ENCODE results near the gene LGALS4.
"Not testable (repeated sequence)": the region's sequence is repeated elsewhere in the genome, so short reads cannot be mapped to it uniquely, and the experiment has no call there.

Gene LGALS4

DNA sequence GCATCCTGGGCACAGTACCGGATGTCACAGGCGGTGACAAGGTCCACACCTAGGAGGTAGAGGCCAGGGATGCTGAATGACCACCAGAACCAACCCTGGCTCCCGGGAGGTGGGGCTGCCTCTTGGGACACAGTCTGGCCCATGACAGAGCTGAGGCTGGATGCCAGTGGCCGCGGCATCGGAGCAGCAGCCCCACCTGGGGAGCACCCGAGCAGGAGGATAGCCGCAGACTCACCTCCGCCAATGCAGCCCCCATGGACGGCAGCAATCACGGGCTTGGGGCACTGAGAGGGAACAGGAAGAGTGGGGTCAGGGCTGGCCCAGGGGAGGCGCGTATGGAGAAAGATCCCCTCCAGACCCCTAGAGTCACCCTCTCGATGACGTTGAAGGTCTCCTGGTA lies 4.3 kb upstream of the LGALS4 start:
- no peak for DNase-seq

DNA sequence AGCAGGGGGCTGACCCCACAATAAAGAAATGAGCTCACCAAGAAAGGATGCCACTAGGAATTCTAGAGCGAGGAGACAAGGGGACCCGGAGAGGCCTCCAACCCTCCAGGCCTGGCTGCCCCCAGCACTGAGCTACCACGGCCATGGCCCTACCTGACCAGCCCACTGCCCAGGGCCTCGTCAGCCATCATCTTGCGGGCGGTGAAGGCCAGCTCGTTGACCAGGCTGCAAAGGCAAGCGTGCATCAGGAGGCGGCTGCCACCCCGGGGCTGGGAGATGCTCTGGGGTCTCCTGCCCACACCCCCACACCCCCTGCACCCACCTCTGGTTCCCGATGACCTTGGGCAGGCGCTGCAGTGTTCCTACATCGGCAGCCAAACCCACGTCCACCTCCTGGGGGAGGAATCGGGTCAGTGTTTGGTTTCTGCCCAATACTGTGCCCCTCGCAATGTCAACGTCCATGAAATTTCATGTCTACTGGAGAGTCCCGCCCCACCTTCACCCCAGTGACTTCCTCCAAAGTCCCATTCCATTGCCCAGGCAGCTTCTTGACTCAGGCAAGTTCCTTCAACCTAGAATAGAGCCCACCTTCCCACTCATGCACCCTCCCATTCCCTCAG lies 3.5 kb upstream of the LGALS4 start:
- no peak for DNase-seq

DNA sequence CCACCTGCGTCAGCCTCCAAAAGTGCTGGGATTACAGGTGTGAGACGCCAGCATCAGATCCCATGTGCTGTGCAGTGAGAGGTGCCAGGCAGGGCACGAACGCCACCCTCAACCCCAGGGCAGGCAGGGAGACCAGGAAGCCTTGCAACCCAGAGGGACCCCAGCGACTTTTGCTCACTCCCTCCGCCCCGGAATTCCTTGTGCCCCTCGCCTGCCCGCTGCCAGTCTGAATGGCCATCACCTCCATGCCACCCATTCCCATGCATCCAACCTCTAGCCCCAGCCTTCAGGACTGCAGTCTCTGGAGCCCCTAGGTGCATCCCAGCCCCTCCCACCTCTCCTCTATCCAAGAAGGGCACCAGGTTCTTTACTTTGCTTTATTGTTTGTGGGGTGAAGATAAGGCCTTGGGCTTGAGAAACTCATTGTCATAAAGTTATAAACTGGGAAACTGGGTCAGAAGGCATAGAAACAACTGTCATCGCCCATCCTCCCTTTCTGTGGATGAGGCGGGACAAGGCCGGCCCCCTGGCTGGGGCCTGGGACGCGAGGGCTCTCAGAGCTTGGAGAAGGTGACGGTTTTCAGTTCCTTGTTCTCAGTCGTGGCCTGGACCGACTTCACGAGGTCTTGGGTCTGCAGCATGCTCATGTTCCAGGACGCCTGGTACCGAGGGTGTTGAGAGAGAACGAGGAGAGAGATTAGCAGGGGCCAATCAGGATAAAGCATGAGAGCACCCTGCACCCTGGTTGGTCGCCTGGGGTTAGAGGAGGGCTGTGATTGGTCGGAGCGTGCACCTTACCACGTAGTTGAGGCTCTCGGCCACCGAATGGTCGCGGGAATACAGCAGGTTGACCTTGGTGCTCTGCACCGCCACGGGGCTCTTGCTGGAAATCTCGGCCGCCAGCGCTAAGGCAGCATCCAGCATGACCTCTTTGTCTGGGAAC lies 2.6 kb upstream of the LGALS4 start:
- no peak for DNase-seq

DNA sequence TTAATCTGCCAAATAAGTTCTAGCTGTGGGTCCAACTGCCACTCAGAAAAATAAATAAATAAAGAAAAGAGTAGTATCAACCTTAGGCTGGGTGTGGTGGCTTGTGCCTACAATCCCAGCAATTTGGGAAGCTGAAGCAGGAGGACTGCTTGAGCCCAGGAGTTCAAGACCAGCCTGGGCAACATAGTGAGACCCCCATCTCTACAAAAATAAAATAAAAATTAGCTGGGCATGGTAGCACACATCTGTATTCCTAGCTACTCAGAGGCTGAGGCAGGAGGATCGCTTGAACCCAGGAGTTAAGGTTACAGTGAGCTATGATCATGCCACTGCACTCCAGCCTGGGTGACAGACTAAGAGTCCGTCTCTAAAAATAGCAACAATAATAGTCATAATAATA lies 1.2 kb upstream of the LGALS4 start:
- DNase-seq = not testable (repeated sequence)

DNA sequence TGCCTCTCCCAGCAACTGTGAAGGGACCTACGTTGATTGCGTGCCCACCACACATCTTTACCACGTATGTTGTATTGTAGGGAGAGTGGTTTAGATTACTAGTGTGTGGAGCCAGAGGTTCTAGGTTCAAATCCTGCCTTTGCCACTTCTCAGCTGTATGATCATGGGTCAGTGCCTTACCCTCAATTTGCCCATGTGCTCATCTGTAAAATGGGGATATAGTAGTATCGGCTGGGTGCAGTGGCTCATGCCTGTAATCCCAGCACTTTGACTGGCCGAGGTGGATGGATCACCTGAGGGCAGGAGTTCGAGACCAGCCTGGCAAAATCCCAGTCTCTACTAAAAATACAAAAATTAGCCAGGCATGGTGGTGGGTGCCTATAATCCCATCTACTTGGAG lies 578 bp upstream of the LGALS4 start:
- DNase-seq = no peak

DNA sequence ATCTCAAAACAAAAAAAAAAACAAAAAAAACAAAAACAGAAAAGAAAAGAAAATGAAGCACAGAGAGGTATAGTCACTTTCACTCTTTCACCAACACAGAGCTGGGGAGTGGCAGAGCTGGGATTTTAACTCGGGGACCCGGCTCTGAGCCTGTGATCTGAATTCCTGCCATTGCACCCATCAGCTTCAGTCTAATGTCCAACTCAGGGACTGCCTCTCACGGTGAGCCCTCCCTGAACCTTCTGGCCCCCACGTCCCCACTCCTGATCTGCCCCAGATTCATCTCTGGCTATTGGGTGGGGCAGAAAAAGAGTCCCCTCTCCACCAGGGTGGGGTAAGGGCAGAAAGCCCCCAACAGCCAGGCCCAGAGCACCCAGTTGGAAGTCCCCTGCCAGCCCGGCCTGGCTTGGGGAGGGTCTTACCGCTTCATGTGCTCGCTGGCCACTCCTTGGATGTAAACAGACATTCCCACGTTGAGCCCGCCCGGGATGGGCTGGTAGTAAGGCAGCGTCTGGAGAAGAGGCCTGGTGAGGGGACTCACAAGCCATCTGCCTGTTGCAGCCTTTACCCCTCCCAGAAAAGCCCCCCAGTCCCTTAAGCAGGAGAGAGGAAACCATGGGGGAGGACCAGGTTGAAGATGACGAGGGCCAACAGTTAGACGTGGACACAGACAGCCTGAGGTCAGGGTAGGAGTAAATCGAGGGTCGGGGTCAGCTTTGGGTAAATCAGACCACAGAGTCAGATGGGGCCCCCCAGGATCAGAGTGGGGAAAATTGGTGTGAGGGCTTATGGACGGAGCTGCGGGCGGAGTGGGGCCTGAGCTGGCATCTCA lies 520 bp downstream of the LGALS4 start:
- DNase-seq = no peak

DNA sequence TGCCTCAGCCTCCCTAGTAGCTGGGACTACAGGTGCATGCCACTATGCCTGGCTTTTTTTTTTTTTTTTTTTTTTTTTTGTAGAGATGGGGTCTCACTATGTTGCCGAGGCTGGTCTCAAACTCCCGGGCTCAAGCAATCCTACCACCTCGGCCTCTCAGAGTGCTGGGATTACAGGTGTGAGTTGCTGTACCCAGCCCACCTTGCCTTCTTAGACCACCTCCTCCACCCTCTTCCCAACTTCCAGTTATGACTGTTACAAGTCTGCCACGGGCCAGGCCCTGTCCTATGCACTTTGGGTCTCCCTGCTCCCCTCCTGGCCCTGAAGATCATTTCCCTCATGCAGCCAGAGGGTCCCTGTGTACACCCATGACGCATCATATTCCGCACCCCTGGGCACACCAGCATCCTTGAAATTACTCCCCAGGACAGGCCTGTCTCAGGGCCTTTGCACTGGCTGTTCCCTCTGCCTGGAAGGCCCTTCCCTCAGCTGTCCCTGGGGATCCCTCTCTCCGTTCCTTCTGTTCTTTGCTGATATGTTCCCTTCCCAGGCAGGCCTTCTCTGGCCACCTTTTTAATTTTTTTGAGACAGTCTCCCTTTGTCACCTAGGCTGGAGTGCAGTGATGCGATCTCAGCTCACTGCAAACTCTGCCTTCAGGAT lies 3.0 kb downstream of the LGALS4 start:
- no peak for DNase-seq

DNA sequence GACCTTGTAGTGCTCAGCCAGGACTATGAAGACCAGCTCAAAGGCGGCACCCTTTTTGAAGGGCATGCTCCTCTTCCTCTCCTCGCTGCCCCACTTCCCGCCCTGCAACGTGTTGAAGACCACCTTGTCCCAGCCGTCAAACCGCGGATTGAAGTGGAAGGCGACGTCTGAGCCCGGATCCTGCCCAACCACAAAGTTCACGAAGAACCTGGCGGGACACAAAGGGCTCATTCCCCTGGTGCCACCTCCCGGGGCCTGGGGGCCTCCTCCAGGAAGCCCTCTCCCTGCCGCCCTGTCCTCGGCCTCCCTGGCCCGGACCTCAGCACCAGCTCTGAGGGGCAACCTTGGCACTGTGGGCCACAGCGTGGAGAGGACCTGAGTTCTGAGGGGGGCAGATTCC lies 4.0 kb downstream of the LGALS4 start:
- DNase-seq = no peak

DNA sequence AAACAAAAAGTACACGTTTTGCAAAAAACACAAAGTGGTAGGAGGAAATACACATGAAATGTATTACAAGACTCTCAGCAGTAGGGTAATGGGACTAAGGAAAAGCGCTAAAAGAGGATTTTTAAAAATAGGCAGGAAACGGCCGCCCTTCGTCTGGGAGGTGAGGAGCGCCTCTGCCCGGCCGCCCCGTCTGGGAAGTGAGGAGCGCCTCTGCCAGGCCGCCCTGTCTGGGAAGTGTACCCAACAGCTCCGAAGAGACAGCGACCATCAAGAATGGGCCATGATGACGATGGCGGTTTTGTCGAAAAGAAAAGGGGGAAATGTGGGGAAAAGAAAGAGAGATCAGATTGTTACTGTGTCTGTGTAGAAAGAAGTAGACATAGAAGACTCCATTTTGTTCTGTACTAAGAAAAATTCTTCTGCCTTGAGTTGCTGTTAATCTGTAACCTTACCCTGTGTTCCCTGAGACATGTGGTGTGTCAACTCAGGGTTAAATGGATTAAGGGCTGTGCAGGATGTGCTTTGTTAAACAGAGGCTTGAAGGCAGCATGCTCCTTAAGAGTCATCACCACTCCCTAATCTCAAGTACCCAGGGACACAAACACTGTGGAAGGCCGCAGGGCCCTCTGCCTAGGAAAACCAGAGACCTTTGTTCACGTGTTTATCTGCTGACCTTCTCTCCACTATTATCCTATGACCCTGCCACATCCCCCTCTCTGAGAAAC lies 5.2 kb downstream of the LGALS4 start:
- DNase-seq = not testable (repeated sequence)

DNA sequence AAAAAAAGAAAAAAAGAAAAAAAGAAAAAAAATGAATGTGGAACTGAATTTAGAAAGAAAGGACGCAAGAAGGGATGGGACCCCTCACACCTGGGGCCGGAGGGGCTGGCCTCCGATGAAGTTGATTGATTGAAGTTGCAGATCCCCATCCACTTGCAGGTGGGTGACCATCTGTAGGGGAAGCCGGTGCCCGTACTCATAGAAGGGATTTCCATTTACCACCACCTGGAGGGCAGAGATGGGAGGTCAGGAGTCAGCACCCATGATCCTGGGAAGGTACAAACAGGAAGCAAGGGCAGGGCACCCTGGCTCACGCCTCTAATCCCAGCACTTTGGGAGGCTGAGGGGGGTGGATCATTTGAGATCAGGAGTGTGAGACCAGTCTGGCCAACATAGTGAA lies 6.4 kb downstream of the LGALS4 start:
- DNase-seq = no peak

DNA sequence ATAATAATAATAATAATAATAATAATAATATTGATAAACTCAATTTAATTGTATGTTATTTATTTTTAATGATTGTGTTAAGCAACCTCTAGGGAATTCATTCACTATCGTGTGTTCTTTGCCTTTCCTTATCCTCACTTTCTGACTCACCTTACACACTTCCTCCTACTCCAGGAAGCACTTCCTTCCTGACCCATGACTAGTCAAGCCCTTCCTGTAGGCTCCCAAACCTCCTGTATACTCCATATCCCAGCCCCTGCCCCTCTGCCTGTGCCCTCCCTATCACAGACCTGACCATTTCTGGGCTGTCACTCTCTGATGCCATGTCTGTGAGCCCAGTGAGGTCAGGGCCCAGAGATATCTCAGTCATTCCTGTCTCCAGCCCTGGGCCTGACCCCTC lies 7.6 kb downstream of the LGALS4 start:
- no peak for DNase-seq

DNA sequence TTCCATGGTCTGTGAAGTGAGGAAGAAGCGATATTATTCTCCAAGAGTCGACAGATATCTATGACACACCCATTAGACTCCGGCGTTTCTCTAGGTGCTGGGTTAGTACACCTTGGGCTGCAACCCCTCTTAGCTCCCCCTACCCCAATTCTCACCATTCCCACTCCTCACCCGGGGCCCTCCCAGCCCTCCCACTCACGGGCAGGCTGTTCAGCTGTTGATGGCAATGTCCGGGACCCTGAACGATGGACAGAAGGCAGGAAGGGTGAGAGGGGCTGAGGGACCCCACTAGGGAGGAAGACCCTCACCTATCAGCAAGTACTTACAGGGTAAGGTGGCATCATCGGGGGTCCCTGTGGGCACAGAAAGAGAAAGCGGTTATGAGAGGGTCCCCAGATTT lies 9.2 kb downstream of the LGALS4 start:
- DNase-seq = no peak

DNA sequence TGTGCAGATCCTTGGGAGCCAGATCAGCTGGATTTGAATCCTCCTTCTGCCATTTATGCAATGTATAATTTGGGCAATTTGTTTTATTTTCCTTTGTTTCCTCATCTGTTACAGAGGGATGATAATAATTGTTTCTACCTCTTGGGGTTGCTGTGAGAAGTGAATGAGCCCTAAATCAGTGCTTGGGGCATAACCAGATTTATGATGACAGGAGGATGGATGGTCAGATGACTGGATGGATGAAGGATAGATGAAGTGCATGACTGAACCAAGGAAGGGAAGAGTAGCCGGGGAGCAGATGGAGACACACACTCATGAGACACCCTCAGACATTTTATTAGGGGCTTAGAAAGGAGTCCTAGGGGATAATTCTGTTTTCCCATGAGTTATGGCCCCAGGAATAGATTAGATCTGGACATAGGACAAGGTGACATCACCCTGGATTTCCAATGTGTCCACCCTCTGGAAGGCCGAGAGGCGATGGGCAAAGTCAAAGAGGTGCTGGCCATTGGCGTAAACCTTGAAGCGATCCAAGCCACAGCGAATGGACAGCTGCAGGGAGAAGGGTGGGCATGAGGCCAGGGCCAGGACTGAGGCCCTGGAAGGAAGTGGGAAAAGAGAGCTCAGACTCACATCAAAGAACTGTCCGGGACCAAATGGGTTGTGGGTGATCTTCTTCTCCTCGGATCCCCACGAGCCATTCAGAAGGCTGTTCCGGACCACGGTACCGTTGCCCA lies 11.2 kb downstream of the LGALS4 start:
- no peak for DNase-seq

DNA sequence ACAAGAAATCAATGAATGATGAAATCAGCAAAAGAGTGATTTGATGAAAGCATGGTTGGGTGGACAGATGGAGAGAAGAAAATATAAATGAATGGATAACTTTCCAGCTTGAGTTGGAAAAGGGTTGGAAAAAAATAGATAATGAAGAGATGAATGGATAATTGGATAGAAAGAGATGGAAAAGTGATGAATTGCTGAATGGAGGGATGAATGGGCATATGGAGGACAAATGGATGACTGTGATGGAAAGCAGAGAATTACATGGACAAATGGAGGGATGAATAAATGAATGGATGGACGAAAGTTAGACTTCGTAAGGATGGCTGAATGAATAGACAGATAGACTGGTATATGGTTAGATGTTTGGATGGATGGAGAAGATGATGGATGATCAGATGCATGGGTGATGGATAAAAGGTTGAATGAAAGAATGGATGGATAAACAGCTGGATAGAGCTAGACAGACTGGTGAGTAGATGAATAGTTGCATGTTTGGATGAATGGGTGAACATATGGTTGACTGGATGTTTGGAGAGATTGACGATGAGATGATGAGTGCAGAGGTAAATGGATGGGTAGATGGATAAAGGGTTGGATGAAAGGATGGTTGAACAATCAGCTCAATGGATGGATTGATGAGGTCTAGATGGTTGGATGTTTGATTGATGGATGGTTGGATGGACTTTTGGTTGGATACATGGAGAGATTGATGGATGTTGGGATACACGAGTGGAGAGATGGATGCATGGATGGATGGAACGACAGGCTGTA lies 12.0 kb downstream of the LGALS4 start:
- no peak for DNase-seq

DNA sequence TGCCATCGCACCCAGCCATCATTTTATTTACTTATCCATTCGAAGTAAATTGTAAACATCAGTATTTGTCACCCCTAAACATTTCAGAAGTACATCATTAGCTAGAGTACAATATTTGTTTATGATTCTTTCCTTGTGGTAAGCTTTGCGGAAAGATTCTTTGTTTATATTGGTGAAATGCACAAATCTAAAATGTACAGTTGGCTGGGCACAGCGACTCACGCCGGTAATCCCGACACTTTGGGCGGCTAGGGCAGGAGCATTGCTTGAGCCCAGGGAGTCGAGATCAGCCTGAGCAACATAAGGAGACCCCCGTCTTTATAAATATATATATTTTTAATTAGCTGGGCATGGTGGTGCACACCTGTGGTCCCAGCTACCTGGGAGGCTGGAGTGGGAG lies 13.6 kb downstream of the LGALS4 start:
- no peak for DNase-seq

DNA sequence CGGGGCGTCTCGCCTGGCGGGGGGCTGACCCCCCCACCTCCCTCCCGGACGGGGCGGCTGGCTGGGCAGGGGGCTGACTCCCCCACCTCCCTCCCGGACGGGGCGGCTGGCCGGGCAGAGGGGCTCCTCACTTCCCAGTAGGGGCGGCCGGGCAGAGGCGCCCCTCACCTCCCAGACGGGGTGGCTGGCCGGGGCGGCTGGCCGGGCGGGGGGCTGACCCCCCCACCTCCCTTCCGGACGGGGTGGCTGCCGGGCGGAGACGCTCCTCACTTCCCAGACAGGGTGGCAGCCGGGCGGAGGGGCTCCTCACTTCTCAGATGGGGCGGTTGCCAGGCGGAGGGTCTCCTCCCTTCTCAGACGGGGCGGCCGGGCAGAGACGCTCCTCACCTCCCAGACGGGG lies 15.0 kb downstream of the LGALS4 start:
- DNase-seq = not testable (repeated sequence)

DNA sequence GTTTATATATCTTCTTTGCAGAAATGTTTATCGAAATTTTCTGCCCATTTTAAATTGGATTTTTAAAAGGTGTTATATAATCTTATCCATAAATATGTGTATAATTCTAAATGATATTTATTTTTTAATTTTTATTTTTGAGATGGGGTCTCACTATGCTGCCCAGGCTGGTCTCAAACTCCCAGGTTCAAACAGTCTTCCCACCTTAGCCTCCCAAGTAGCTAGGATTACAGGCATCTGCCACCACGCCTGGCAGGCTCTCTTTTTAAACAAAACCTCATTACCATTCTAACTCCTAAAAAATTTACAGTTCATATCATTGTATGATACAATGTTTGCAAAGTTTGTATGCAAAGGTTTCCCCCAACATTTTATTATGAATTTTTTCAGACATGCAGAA lies 16.6 kb downstream of the LGALS4 start:
- no peak for DNase-seq

DNA sequence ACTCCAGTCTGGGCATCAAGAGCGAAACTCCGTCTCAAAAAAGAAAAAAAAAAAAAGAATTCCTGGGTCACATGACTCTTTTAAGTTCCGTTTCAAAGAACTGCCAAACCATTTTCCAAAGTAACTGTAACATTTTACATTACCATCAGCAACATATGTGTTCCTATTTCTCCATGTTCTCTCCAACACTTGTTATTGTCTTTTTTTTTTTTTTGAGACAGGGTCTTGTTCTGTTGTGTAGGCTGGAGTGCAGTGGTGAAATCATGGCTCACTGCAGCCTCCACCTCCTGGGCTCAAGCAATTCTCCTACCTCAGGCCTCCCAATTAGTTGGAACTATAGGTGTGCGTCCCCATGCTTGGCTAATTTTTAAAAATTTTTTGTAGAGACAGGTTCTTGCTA lies 17.2 kb downstream of the LGALS4 start:
- DNase-seq = no peak

DNA sequence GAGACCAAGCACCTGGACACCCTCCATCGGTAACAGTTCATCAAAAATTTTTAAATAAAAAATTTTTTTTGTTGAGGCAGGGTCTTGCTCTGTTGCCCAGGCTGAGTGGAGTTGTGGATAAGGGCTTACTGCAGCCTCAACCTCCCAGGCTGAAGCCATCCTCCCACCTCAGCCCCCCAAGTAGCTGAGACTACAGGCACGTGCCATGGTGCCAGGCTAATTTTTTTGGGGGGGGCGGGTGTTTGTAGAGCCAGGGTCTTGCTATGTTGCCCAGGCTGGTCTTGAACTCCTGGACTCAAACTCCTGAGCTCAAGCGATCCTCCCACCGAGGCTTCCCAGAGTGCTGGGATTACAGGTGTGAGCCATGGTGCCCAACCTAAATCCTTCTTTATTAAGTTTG lies 19.1 kb downstream of the LGALS4 start:
- DNase-seq = no peak

DNA sequence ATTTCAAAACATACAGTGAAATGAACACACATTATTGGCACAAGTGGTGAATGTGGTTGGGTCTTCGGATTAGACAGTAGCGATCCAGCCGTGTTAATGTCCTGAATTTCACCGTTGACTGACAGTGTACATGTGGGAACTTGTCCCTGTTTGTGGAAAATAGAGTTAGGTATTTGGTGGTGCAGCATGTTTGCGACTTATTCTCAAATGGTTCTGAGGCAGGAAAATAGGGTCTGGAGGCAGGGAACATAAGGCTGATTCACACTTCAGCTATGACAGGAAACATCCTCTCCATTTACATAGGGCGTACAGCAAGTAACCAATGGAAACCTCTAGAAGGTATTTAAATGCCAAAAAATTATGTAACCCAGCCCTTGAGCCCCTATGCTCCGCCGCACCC lies 19.6 kb downstream of the LGALS4 start:
- no peak for DNase-seq
